ENCODE data around the gene BNC2.

Gene BNC2

GRCh38 chr9:16401701-16402100 is 468.8 kb downstream of the BNC2 start:
- no peak overlapping the region for H2BK12ac ChIP-seq (ENCODE audit: low read length)
- H3K4ac ChIP-seq (ENCODE audit: low read length): no peak overlapping the region
- H3K79me1 ChIP-seq (ENCODE audit: low read depth, low read length): no peaks in the 10 kb centered on the region
- H3K14ac ChIP-seq (ENCODE audit: low read length): no peak overlapping the region
- no peak overlapping the region for H2BK5ac ChIP-seq (ENCODE audit: low read length)
- no peak overlapping the region for H3K23ac ChIP-seq (ENCODE audit: low read depth, low read length, poor library complexity)
- no peak overlapping the region for H3K27ac ChIP-seq (replicated peaks; ENCODE audit: low read length)
- H2AFZ ChIP-seq (ENCODE audit: low read length): no peak overlapping the region
- no peak overlapping the region for H4K91ac ChIP-seq (ENCODE audit: low read depth, low read length, poor library complexity)
- no peak overlapping the region for H3K18ac ChIP-seq (ENCODE audit: low read length)
- no peak overlapping the region for H2BK15ac ChIP-seq (ENCODE audit: low read length)
- no peaks in the 10 kb centered on the region for H3K36me3 ChIP-seq (replicated peaks in 1 of 2; ENCODE audit: control insufficient read depth in 2 of 2, insufficient read depth in 2 of 2, low read length in 2 of 2)
- H3K9ac ChIP-seq (ENCODE audit: low read depth, low read length, poor library complexity): no peak overlapping the region
- H2BK120ac ChIP-seq (ENCODE audit: low read depth, low read length): no peak overlapping the region
- no CpG with 5 or more reads among the region's 6 CpGs for WGBS, 2 donors (ENCODE audit: extremely low coverage in 2 of 2, insufficient read length in 2 of 2, insufficient replicate concordance in 1 of 2)
- no peak overlapping the region for H3K4me2 ChIP-seq (ENCODE audit: insufficient read depth, low read length, poor library complexity, severe bottlenecking)
- no peak for DNase-seq (ENCODE audit: low spot score)
- no peaks in the 10 kb centered on the region for H3K9me3 ChIP-seq (replicated peaks in 1 of 2; ENCODE audit: control insufficient read depth in 2 of 2, insufficient read depth in 1 of 2, low read depth in 1 of 2, low read length in 2 of 2)
- H3K27me3 ChIP-seq (ENCODE audit: control insufficient read depth in 3 of 3, insufficient read depth in 3 of 3, low read depth in 1 of 3, low read length in 3 of 3): peaks cover 0 to 2% (median 0%) of the 10 kb centered on the region in 3 experiments
- H3K4me3 ChIP-seq (ENCODE audit: low read length in 2 of 2): no peak overlapping the region
- no peak overlapping the region for H4K8ac ChIP-seq (ENCODE audit: low read depth, low read length)
- H2AK5ac ChIP-seq (ENCODE audit: low read depth, low read length): no peak overlapping the region
- peaks cover 0 to 11% of the 10 kb centered on the region in 2 donors for H3K4me1 ChIP-seq (ENCODE audit: control insufficient read depth in 2 of 2, insufficient read depth in 1 of 2, low read depth in 1 of 2, low read length in 2 of 2)

- H2BK5ac ChIP-seq (ENCODE audit: low read length): no peak overlapping the region
- no peak overlapping the region for H2AK5ac ChIP-seq (ENCODE audit: low read depth, low read length)
- no peak overlapping the region for H3K9ac ChIP-seq (ENCODE audit: low read depth, low read length, poor library complexity)
- no peaks in the 10 kb centered on the region for H3K79me1 ChIP-seq (ENCODE audit: low read depth, low read length)
- H3K4me3 ChIP-seq (ENCODE audit: low read length in 2 of 2): no peak overlapping the region
- no peak overlapping the region for H3K14ac ChIP-seq (ENCODE audit: low read length)
- H2AFZ ChIP-seq (ENCODE audit: low read length): no peak overlapping the region
- no peak for DNase-seq (ENCODE audit: low spot score)
- no CpG with 5 or more reads among the region's 3 CpGs for WGBS, 2 donors (ENCODE audit: extremely low coverage in 2 of 2, insufficient read length in 2 of 2, insufficient replicate concordance in 1 of 2)
- H3K4ac ChIP-seq (ENCODE audit: low read length): no peak overlapping the region
- no peak overlapping the region for H4K8ac ChIP-seq (ENCODE audit: low read depth, low read length)
- no peak overlapping the region for H2BK120ac ChIP-seq (ENCODE audit: low read depth, low read length)
- H3K36me3 ChIP-seq (replicated peaks in 1 of 2; ENCODE audit: control insufficient read depth in 2 of 2, insufficient read depth in 2 of 2, low read length in 2 of 2): no peaks in the 10 kb centered on the region
- no peaks in the 10 kb centered on the region for H3K9me3 ChIP-seq (replicated peaks in 1 of 2; ENCODE audit: control insufficient read depth in 2 of 2, insufficient read depth in 1 of 2, low read depth in 1 of 2, low read length in 2 of 2)
- no peak overlapping the region for H4K91ac ChIP-seq (ENCODE audit: low read depth, low read length, poor library complexity)
- no peak overlapping the region for H2BK12ac ChIP-seq (ENCODE audit: low read length)
- no peak overlapping the region for H3K18ac ChIP-seq (ENCODE audit: low read length)
- H3K23ac ChIP-seq (ENCODE audit: low read depth, low read length, poor library complexity): no peak overlapping the region
- H3K4me1 ChIP-seq (ENCODE audit: control insufficient read depth in 2 of 2, insufficient read depth in 1 of 2, low read depth in 1 of 2, low read length in 2 of 2): peaks cover 0 to 11% of the 10 kb centered on the region in 2 donors
- H2BK15ac ChIP-seq (ENCODE audit: low read length): no peak overlapping the region
- peaks cover 0 to 2% (median 0%) of the 10 kb centered on the region in 3 experiments for H3K27me3 ChIP-seq (ENCODE audit: control insufficient read depth in 3 of 3, insufficient read depth in 3 of 3, low read depth in 1 of 3, low read length in 3 of 3)
- no peak overlapping the region for H3K4me2 ChIP-seq (ENCODE audit: insufficient read depth, low read length, poor library complexity, severe bottlenecking)
- H3K27ac ChIP-seq (replicated peaks; ENCODE audit: low read length): no peak overlapping the region
Measured at GRCh38 chr9:16398691-16399090, 471.8 kb downstream of the BNC2 start.

GRCh38 chr9:16396389-16396788 is 474.1 kb downstream of the BNC2 start:
- H3K4me1 ChIP-seq (ENCODE audit: control insufficient read depth in 2 of 2, insufficient read depth in 1 of 2, low read depth in 1 of 2, low read length in 2 of 2): peaks cover 0 to 11% of the 10 kb centered on the region in 2 donors
- no peak overlapping the region for H3K4me3 ChIP-seq (ENCODE audit: low read length in 2 of 2)
- H3K4me2 ChIP-seq (ENCODE audit: insufficient read depth, low read length, poor library complexity, severe bottlenecking): no peak overlapping the region
- no peak overlapping the region for H3K27ac ChIP-seq (replicated peaks; ENCODE audit: low read length)
- DNase-seq (ENCODE audit: low spot score): no peak
- no peak overlapping the region for H4K8ac ChIP-seq (ENCODE audit: low read depth, low read length)
- H4K91ac ChIP-seq (ENCODE audit: low read depth, low read length, poor library complexity): no peak overlapping the region
- no peak overlapping the region for H3K4ac ChIP-seq (ENCODE audit: low read length)
- no peak overlapping the region for H3K23ac ChIP-seq (ENCODE audit: low read depth, low read length, poor library complexity)
- no peak overlapping the region for H2AK5ac ChIP-seq (ENCODE audit: low read depth, low read length)
- H3K79me1 ChIP-seq (ENCODE audit: low read depth, low read length): no peaks in the 10 kb centered on the region
- no peak overlapping the region for H2AFZ ChIP-seq (ENCODE audit: low read length)
- H2BK12ac ChIP-seq (ENCODE audit: low read length): no peak overlapping the region
- H2BK15ac ChIP-seq (ENCODE audit: low read length): no peak overlapping the region
- no peak overlapping the region for H3K18ac ChIP-seq (ENCODE audit: low read length)
- no peak overlapping the region for H3K14ac ChIP-seq (ENCODE audit: low read length)
- no peak overlapping the region for H2BK120ac ChIP-seq (ENCODE audit: low read depth, low read length)
- H3K27me3 ChIP-seq (ENCODE audit: control insufficient read depth in 3 of 3, insufficient read depth in 3 of 3, low read depth in 1 of 3, low read length in 3 of 3): peaks cover 0 to 2% (median 0%) of the 10 kb centered on the region in 3 experiments
- H3K9me3 ChIP-seq (replicated peaks in 1 of 2; ENCODE audit: control insufficient read depth in 2 of 2, insufficient read depth in 1 of 2, low read depth in 1 of 2, low read length in 2 of 2): no peaks in the 10 kb centered on the region
- no peak overlapping the region for H2BK5ac ChIP-seq (ENCODE audit: low read length)
- no peaks in the 10 kb centered on the region for H3K36me3 ChIP-seq (replicated peaks in 1 of 2; ENCODE audit: control insufficient read depth in 2 of 2, insufficient read depth in 2 of 2, low read length in 2 of 2)
- H3K9ac ChIP-seq (ENCODE audit: low read depth, low read length, poor library complexity): no peak overlapping the region
- no CpG with 5 or more reads among the region's 4 CpGs for WGBS, 2 donors (ENCODE audit: extremely low coverage in 2 of 2, insufficient read length in 2 of 2, insufficient replicate concordance in 1 of 2)

- H3K14ac ChIP-seq (ENCODE audit: low read length): no peak overlapping the region
- DNase-seq (ENCODE audit: low spot score): no peak
- H2BK120ac ChIP-seq (ENCODE audit: low read depth, low read length): no peak overlapping the region
- H2BK5ac ChIP-seq (ENCODE audit: low read length): no peak overlapping the region
- no peaks in the 10 kb centered on the region for H3K79me1 ChIP-seq (ENCODE audit: low read depth, low read length)
- no peak overlapping the region for H3K4me2 ChIP-seq (ENCODE audit: insufficient read depth, low read length, poor library complexity, severe bottlenecking)
- WGBS, 2 donors (ENCODE audit: extremely low coverage in 2 of 2, insufficient read length in 2 of 2, insufficient replicate concordance in 1 of 2): no CpG with 5 or more reads among the region's 2 CpGs
- no peak overlapping the region for H2BK15ac ChIP-seq (ENCODE audit: low read length)
- no peak overlapping the region for H3K23ac ChIP-seq (ENCODE audit: low read depth, low read length, poor library complexity)
- H3K18ac ChIP-seq (ENCODE audit: low read length): no peak overlapping the region
- no peak overlapping the region for H2AK5ac ChIP-seq (ENCODE audit: low read depth, low read length)
- no peak overlapping the region for H3K9ac ChIP-seq (ENCODE audit: low read depth, low read length, poor library complexity)
- H2AFZ ChIP-seq (ENCODE audit: low read length): no peak overlapping the region
- no peak overlapping the region for H4K8ac ChIP-seq (ENCODE audit: low read depth, low read length)
- peaks cover 0 to 5% of the 10 kb centered on the region in 2 donors for H3K4me1 ChIP-seq (ENCODE audit: control insufficient read depth in 2 of 2, insufficient read depth in 1 of 2, low read depth in 1 of 2, low read length in 2 of 2)
- peaks cover 0 to 2% of the 10 kb centered on the region in 2 donors for H3K9me3 ChIP-seq (replicated peaks in 1 of 2; ENCODE audit: control insufficient read depth in 2 of 2, insufficient read depth in 1 of 2, low read depth in 1 of 2, low read length in 2 of 2)
- peaks cover 0 to 2% (median 0%) of the 10 kb centered on the region in 3 experiments for H3K27me3 ChIP-seq (ENCODE audit: control insufficient read depth in 3 of 3, insufficient read depth in 3 of 3, low read depth in 1 of 3, low read length in 3 of 3)
- H3K27ac ChIP-seq (replicated peaks; ENCODE audit: low read length): no peak overlapping the region
- no peak overlapping the region for H4K91ac ChIP-seq (ENCODE audit: low read depth, low read length, poor library complexity)
- no peak overlapping the region for H2BK12ac ChIP-seq (ENCODE audit: low read length)
- no peak overlapping the region for H3K4ac ChIP-seq (ENCODE audit: low read length)
- no peak overlapping the region for H3K4me3 ChIP-seq (ENCODE audit: low read length in 2 of 2)
- H3K36me3 ChIP-seq (replicated peaks in 1 of 2; ENCODE audit: control insufficient read depth in 2 of 2, insufficient read depth in 2 of 2, low read length in 2 of 2): no peaks in the 10 kb centered on the region
Measured at GRCh38 chr9:16391369-16391768, 479.1 kb downstream of the BNC2 start.
